Choroid plexus epithelial cell (primary cell): ENCODE results near the gene RASGEF1C.

ENCODE experiments used
- DNase-seq: peaks from one replicate; pipeline ENCODE4 v3.0.0-alpha.2; 2010; ENCODE audit warnings: low read depth
- H3K4me3 ChIP-seq: 2 replicates; pipeline ENCODE4 v1.5.1; 2011; ENCODE audit warnings: low read depth, mild to moderate bottlenecking, control low read depth, low read length, moderate library complexity
- CTCF ChIP-seq: conservative IDR thresholded peaks from 2 replicates; pipeline ENCODE4 v1.5.1; 2011; ENCODE audit warnings: low read depth, mild to moderate bottlenecking, control low read depth, inconsistent platforms, low read length, moderate library complexity

RASGEF1C gene

GRCh38 chr5:180103487-180104167, 105.4 kb downstream of the RASGEF1C start:
- H3K4me3 ChIP-seq = no peak overlapping the region
- no peak for DNase-seq
- TF ChIP-seq CTCF = no peak

- no peak for DNase-seq
Observed at GRCh38 chr5:180102636-180103035, 106.4 kb downstream of the RASGEF1C start.

GRCh38 chr5:180101451-180102105, 107.4 kb downstream of the RASGEF1C start:
- no peak for DNase-seq
- TF ChIP-seq CTCF = no peak
- H3K4me3 ChIP-seq = no peak overlapping the region

More at GRCh38 chr5:180102636-180103035, 106.4 kb downstream of the RASGEF1C start:
- no peak for TF ChIP-seq CTCF
- H3K4me3 ChIP-seq = no peak overlapping the region

- no peak for DNase-seq
- no peak for TF ChIP-seq CTCF
- H3K4me3 ChIP-seq = no peak overlapping the region
Observed at GRCh38 chr5:180100621-180101450, 108.2 kb downstream of the RASGEF1C start.

GRCh38 chr5:180099733-180100611, 109.0 kb downstream of the RASGEF1C start:
- TF ChIP-seq CTCF = no peak
- no peak overlapping the region for H3K4me3 ChIP-seq
- DNase-seq = no peak

- no peak for DNase-seq
- no peak for TF ChIP-seq CTCF
- H3K4me3 ChIP-seq = no peak overlapping the region
Observed at GRCh38 chr5:180098991-180099732, 109.8 kb downstream of the RASGEF1C start.
